Endothelial cell of umbilical vein (primary cell): ENCODE measurements around the gene LDLRAD3.

Experiments
- CTCF ChIP-seq, 2 donors: IDR thresholded peaks; 1 replicate in 1 of 2; 2 replicates in 1 of 2; pipeline ENCODE4 v1.5.1; 2011; ENCODE audit warnings: low read length in 2 of 2, mild to moderate bottlenecking in 2 of 2, moderate library complexity in 2 of 2, control low read depth in 1 of 2, inconsistent platforms in 1 of 2, low read depth in 1 of 2; ENCODE audit not compliant: insufficient read depth in 1 of 2; ENCODE audit errors: extremely low read depth in 1 of 2
- EZH2 ChIP-seq: IDR thresholded peaks from 2 replicates; pipeline ENCODE4 v1.6.1; 2012; ENCODE audit warnings: borderline replicate concordance, low read depth, mild to moderate bottlenecking, moderate library complexity, low read length, inconsistent platforms; ENCODE audit not compliant: severe bottlenecking
- FOS ChIP-seq: IDR thresholded peaks from 2 replicates; pipeline ENCODE4 v1.6.1; 2011; ENCODE audit warnings: mild to moderate bottlenecking, low read length, moderate library complexity, borderline replicate concordance; ENCODE audit not compliant: insufficient read depth
- GATA2 ChIP-seq: IDR thresholded peaks from 2 replicates; pipeline ENCODE4 v1.7.0; 2011; ENCODE audit warnings: low read depth, mild to moderate bottlenecking, moderate library complexity, mixed read lengths, low read length; ENCODE audit not compliant: insufficient read length, insufficient read depth
- JUN ChIP-seq: IDR thresholded peaks from 2 replicates; pipeline ENCODE4 v1.6.1; 2011; ENCODE audit warnings: borderline replicate concordance, low read depth; ENCODE audit not compliant: insufficient read length, insufficient read depth
- MYC ChIP-seq: IDR thresholded peaks from one replicate; pipeline ENCODE4 v1.6.1; 2011; ENCODE audit warnings: mild to moderate bottlenecking, low read depth, low read length
- POLR2A ChIP-seq: IDR thresholded peaks from 2 replicates; pipeline ENCODE4 v1.6.1; 2012; ENCODE audit warnings: low read depth, mild to moderate bottlenecking, control low read depth, low read length
- POLR2AphosphoS5 ChIP-seq: IDR thresholded peaks from 2 replicates; pipeline ENCODE4 v1.6.1; 2012; ENCODE audit warnings: low read depth, mild to moderate bottlenecking, control low read depth, low read length, moderate library complexity; ENCODE audit not compliant: insufficient read depth
- TF ChIP-seq, protein P1 (sequence below): IDR thresholded peaks from 2 replicates; pipeline ENCODE4 v1.6.1; 2011; ENCODE audit not compliant: insufficient read depth, insufficient read length

DNA sequence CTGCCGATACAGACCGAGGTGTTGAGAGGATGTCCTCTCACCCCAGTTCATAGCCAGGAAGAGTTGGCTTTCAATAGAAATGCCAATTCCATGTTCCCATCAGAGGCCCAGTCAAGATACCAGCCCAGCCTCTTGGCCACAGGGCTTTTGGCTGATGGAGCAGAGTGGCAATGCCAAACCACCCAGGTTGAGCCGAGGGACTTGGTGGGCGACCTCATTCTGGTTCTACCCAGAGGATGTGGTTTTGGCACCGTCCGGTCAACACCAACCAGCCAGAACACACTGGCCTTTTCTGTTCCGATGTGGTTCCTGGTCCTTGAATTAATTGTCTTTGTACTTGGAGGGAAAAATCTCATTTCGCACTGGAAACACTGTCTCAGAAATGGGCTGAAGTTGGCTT is 284.8 kb downstream of the LDLRAD3 start:
- TF ChIP-seq CTCF (IDR thresholded peaks at IDR 0.05; ENCODE audit: extremely low read depth in 1 of 2, insufficient read depth in 1 of 2, low read depth in 1 of 2, low read length in 2 of 2) = no peak
- no peak for TF ChIP-seq POLR2A
- no peak for TF ChIP-seq POLR2AphosphoS5
- TF ChIP-seq GATA2 = no peak
- TF ChIP-seq JUN = no peak
- TF ChIP-seq EZH2 = no peak
- TF ChIP-seq, protein P1, sequence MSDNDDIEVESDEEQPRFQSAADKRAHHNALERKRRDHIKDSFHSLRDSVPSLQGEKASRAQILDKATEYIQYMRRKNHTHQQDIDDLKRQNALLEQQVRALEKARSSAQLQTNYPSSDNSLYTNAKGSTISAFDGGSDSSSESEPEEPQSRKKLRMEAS = no peak
- no peak for TF ChIP-seq FOS
- TF ChIP-seq MYC = no peak
